HepG2 (cell line): ENCODE results near the gene RNF6. TPM values are rescaled to one million over a fixed set of nuclear protein-coding genes. Genes with fewer than 3 reads are reported as not detected.

ENCODE experiments used
- ELF1 ChIP-seq: sonication (generic); formaldehyde crosslinking; IDR thresholded peaks from 2 replicates; pipeline ENCODE4 v1.4.0; 2020; ENCODE audit warnings: missing genetic modification reagents
- ELF4 ChIP-seq: sonication (generic); formaldehyde crosslinking; IDR thresholded peaks from 2 replicates; pipeline ENCODE4 v1.5.0; 2020; ENCODE audit warnings: missing genetic modification reagents, mild to moderate bottlenecking, moderate library complexity, borderline replicate concordance
- FOSL1 ChIP-seq: sonication (generic); formaldehyde crosslinking; IDR thresholded peaks from 2 replicates; pipeline ENCODE4 v1.9.0; 2021; ENCODE audit warnings: missing genetic modification reagents, borderline replicate concordance
- HHEX ChIP-seq: IDR thresholded peaks from 2 replicates; pipeline ENCODE4 v1.6.1; 2016; ENCODE audit warnings: control low read depth
- IRF2 ChIP-seq: IDR thresholded peaks from 2 replicates; pipeline ENCODE4 v1.6.1; 2018; ENCODE audit warnings: missing genetic modification reagents, missing compliant biosample characterization
- MTA3 ChIP-seq: sonication (generic); formaldehyde crosslinking; IDR thresholded peaks from 2 replicates; pipeline ENCODE4 v1.4.0; 2020; ENCODE audit warnings: missing genetic modification reagents
- MYPOP ChIP-seq: sonication (generic); formaldehyde crosslinking; IDR thresholded peaks from 2 replicates; pipeline ENCODE4 v1.8.1; 2023; ENCODE audit warnings: mild to moderate bottlenecking, moderate library complexity, missing genetic modification reagents
- NR0B2 ChIP-seq: sonication (generic); formaldehyde crosslinking; IDR thresholded peaks from 2 replicates; pipeline ENCODE4 v1.4.0; 2020; ENCODE audit warnings: mild to moderate bottlenecking, missing genetic modification reagents
- PRMT3 ChIP-seq: sonication (generic); formaldehyde crosslinking; IDR thresholded peaks from 2 replicates; pipeline ENCODE4 v1.8.1; 2022; ENCODE audit warnings: low read depth, mild to moderate bottlenecking, moderate library complexity, missing genetic modification reagents, borderline replicate concordance
- RNF2 ChIP-seq: fragments of 450-650 bp; conservative IDR thresholded peaks from 2 replicates; pipeline ENCODE4 v1.6.1; 2016; ENCODE audit warnings: low read depth
- SAP130 ChIP-seq: IDR thresholded peaks from 2 replicates; pipeline ENCODE4 v1.6.1; 2016; ENCODE audit warnings: low read depth
- SOX6 ChIP-seq, 2 experiments: fragments of 450-650 bp in 1 of 2; sonication (generic) in 1 of 2; formaldehyde crosslinking in 1 of 2; IDR thresholded peaks; 2 replicates each; pipeline versions ENCODE4 v1.4.0 to v1.6.1; 2017 to 2020; ENCODE audit warnings: antibody characterized with exemption in 1 of 2, mild to moderate bottlenecking in 1 of 2, missing genetic modification reagents in 1 of 2
- SP140L ChIP-seq: sonication (generic); formaldehyde crosslinking; IDR thresholded peaks from 2 replicates; pipeline ENCODE4 v1.4.0; 2020; ENCODE audit warnings: missing genetic modification reagents, borderline replicate concordance
- SP2 ChIP-seq: sonication (generic); formaldehyde crosslinking; IDR thresholded peaks from 2 replicates; pipeline ENCODE4 v1.5.1; 2020; ENCODE audit warnings: mild to moderate bottlenecking, missing genetic modification reagents
- ZNF253 ChIP-seq: sonication (generic); formaldehyde crosslinking; IDR thresholded peaks from 2 replicates; pipeline ENCODE4 v1.8.0; 2022; ENCODE audit warnings: mild to moderate bottlenecking, missing genetic modification reagents, borderline replicate concordance
- ZNF263 ChIP-seq: sonication (generic); formaldehyde crosslinking; IDR thresholded peaks from 2 replicates; pipeline ENCODE4 v1.4.0; 2020; ENCODE audit warnings: missing genetic modification reagents
- ZNF331 ChIP-seq: sonication (generic); formaldehyde crosslinking; IDR thresholded peaks from 2 replicates; pipeline ENCODE4 v1.4.0; 2020; ENCODE audit warnings: missing genetic modification reagents
- ZNF343 ChIP-seq: sonication (generic); formaldehyde crosslinking; IDR thresholded peaks from 2 replicates; pipeline ENCODE4 v1.4.0; 2020; ENCODE audit warnings: mild to moderate bottlenecking, missing genetic modification reagents
- ZNF451 ChIP-seq: sonication (generic); formaldehyde crosslinking; IDR thresholded peaks from 2 replicates; pipeline ENCODE4 v1.5.0; 2020; ENCODE audit warnings: mild to moderate bottlenecking, missing genetic modification reagents
- ZNF629 ChIP-seq: sonication (generic); formaldehyde crosslinking; conservative IDR thresholded peaks from 2 replicates; pipeline ENCODE4 v1.5.0; 2020; ENCODE audit warnings: missing genetic modification reagents
- ZNF850 ChIP-seq: sonication (generic); formaldehyde crosslinking; conservative IDR thresholded peaks from 2 replicates; pipeline ENCODE4 v1.9.0; 2021; ENCODE audit warnings: mild to moderate bottlenecking, missing genetic modification reagents
- ZSCAN5A ChIP-seq: sonication (generic); formaldehyde crosslinking; IDR thresholded peaks from 2 replicates; pipeline ENCODE4 v1.8.0; 2022; ENCODE audit warnings: mild to moderate bottlenecking, missing genetic modification reagents, borderline replicate concordance
- polyA plus RNA-seq, 8 experiments: library from polyadenylated mRNA; depleted of rRNA in 3 of 8; stranded (reverse) in 7 of 8; unstranded in 1 of 8; fragments of >200 nt; fragmentation: Illumina TruSeq in 4 of 8; extraction: Trizol in 4 of 8; gene quantifications; 2 replicates each; pipeline versions ENCODE4 v1.2.1 to v1.2.3, GENCODE V29; 2011 to 2016; ENCODE audit warnings: low read depth in 4 of 8, missing spikeins in 1 of 8, mixed read lengths in 1 of 8; ENCODE audit not compliant: insufficient read depth in 1 of 8
- total RNA-seq, 5 experiments: library from RNA; depleted of rRNA; stranded (reverse); fragments of >200 nt; fragmentation: Illumina TruSeq; extraction: Trizol; gene quantifications; 2 replicates each; pipeline ENCODE4 v1.2.3, GENCODE V29; 2016; ENCODE audit warnings: low read depth in 1 of 5
- TF ChIP-seq, protein P1 (sequence below): sonication (generic); formaldehyde crosslinking; IDR thresholded peaks from 2 replicates; pipeline ENCODE4 v1.8.0; 2022; ENCODE audit warnings: mild to moderate bottlenecking, missing genetic modification reagents, moderate library complexity
- TF ChIP-seq, protein P2 (sequence below): sonication (generic); formaldehyde crosslinking; conservative IDR thresholded peaks from 2 replicates; pipeline ENCODE4 v1.5.0; 2020; ENCODE audit warnings: missing genetic modification reagents
- TF ChIP-seq, protein P3 (sequence below): sonication (generic); formaldehyde crosslinking; IDR thresholded peaks from 2 replicates; pipeline ENCODE4 v1.5.0; 2020; ENCODE audit warnings: missing genetic modification reagents

The RNF6 gene
- total and polyA plus RNA-seq, 2 of the 13 experiments (the other 11 are each of a cell fraction or from before 2014, with no cell fraction given): 14.6 to 36.8 TPM

DNA sequence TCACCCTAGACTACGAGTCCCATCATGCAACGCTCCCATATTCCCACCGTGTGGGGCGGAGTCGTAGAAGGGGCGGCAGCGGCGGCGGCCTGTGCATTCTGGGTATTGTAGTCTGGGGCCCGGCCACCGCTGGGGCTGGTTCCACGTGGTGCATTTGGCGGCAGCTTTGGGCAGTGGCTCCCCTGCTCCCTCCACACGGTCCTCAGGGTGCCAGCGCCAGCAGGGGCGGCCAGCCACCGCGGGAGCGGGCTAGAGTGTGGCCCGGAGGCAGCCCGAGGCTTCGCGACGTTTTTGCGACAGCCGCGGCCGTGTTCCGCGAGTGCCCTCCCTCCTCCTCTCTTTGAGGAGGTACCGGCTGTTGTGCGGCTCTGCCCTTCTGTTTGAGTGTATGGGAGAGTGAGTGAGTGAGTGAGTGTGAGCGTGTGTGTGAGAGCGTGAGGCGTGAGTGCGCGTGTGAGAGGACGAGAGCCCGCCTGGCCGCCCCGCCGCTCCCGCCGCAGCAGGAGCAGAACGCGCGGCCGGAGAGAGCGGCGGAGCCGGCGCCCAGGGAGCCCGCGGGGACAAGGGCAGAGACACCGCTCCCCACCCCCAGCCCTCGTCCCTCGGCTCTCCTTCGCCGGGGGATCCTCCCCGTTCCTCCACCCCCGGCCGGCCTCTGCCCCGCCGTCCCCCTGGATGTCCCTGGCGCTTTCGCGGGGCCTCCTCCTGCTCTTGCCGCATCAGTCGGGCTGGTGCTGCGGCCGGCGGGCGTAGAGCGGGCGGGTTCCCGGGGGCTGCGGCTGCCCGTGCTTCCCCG lies 31.9 kb upstream of the RNF6 start, which contains the start of gene CDK8 (continued):
- TF ChIP-seq, protein P1, sequence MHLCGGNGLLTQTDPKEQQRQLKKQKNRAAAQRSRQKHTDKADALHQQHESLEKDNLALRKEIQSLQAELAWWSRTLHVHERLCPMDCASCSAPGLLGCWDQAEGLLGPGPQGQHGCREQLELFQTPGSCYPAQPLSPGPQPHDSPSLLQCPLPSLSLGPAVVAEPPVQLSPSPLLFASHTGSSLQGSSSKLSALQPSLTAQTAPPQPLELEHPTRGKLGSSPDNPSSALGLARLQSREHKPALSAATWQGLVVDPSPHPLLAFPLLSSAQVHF (CRISPR knock-in tag): no peak
- TF ChIP-seq SAP130: peak; percentile 81
- no peak for TF ChIP-seq FOSL1 (CRISPR knock-in tag)
- no peak for TF ChIP-seq ZNF629 (CRISPR knock-in tag)
- no peak for TF ChIP-seq ZNF331 (CRISPR knock-in tag)
- TF ChIP-seq SOX6 (IDR thresholded peaks at IDR 0.05): no peak
- TF ChIP-seq SOX6 (CRISPR knock-in tag; IDR thresholded peaks at IDR 0.05): no peak
- TF ChIP-seq IRF2 (CRISPR knock-in tag): peak; percentile 96
- TF ChIP-seq HHEX: no peak
- no peak for TF ChIP-seq ZNF253 (CRISPR knock-in tag)
- TF ChIP-seq NR0B2: no peak
- TF ChIP-seq, protein P2, sequence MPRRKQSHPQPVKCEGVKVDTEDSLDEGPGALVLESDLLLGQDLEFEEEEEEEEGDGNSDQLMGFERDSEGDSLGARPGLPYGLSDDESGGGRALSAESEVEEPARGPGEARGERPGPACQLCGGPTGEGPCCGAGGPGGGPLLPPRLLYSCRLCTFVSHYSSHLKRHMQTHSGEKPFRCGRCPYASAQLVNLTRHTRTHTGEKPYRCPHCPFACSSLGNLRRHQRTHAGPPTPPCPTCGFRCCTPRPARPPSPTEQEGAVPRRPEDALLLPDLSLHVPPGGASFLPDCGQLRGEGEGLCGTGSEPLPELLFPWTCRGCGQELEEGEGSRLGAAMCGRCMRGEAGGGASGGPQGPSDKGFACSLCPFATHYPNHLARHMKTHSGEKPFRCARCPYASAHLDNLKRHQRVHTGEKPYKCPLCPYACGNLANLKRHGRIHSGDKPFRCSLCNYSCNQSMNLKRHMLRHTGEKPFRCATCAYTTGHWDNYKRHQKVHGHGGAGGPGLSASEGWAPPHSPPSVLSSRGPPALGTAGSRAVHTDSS (CRISPR knock-in tag): no peak
- TF ChIP-seq ZSCAN5A (CRISPR knock-in tag): peak; percentile 51; the same call in 1 of the 2 replicates
- no peak for TF ChIP-seq SP140L (CRISPR knock-in tag)
- TF ChIP-seq ZNF451 (CRISPR knock-in tag): peak; percentile 45; the same call in 1 of the 2 replicates
- TF ChIP-seq SP2 (CRISPR knock-in tag): no peak
- TF ChIP-seq ZNF263 (CRISPR knock-in tag): peak; percentile 91
- TF ChIP-seq RNF2: 0 out of 2 replicates have a peak, but pooled peaks have one; percentile 54
- no peak for TF ChIP-seq ELF4 (CRISPR knock-in tag)
- TF ChIP-seq MTA3 (CRISPR knock-in tag): no peak
- TF ChIP-seq PRMT3 (CRISPR knock-in tag): no peak
- TF ChIP-seq ZNF850 (CRISPR knock-in tag): no peak
- TF ChIP-seq MYPOP (CRISPR knock-in tag): peak; percentile 68
- TF ChIP-seq, protein P3, sequence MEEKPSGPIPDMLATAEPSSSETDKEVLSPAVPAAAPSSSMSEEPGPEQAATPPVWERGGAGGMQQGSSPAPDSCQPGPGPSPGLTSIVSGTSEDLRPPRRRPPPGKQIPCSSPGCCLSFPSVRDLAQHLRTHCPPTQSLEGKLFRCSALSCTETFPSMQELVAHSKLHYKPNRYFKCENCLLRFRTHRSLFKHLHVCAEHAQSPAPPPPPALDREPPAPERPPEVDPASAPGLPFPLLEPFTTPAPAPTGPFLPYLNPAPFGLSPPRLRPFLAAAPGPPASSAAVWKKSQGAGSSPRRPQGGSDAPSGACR (CRISPR knock-in tag): 0 out of 2 replicates have a peak, but pooled peaks have one; percentile 74
- TF ChIP-seq ZNF343 (CRISPR knock-in tag): 0 out of 2 replicates have a peak, but pooled peaks have one; percentile 24
- peak; percentile 72 for TF ChIP-seq ELF1 (CRISPR knock-in tag)
